Activated CD4-positive, alpha-beta memory T cell treated with anti-CD3 and anti-CD28 coated beads, Interleukin-2, amount 10 ng/mL, durations not matched to agents 7 days and 5 days (primary cell): ENCODE measurements around the gene SLBP. TPM values are rescaled to one million over a fixed set of nuclear protein-coding genes. Genes with fewer than 3 reads are reported as not detected.
A peak's percentile ranks its signal among the peaks of the same experiment; 100 is the strongest.

Experiments
- CTCF ChIA-PET: fragments of 350-600 bp; sonication (Branson Sonifier 250); formaldehyde crosslinking; loops from one replicate; lab custom pipeline; 2021; ENCODE audit warnings: antibody characterized with exemption, inconsistent platforms; lab: Charles Lee
- POLR2A ChIA-PET: fragments of 350-600 bp; sonication (Branson Sonifier 250); formaldehyde crosslinking; loops from one replicate; lab custom pipeline; 2021; ENCODE audit warnings: antibody characterized with exemption; lab: Charles Lee
- DNase-seq: peaks from one replicate; pipeline ENCODE4 v3.0.0-alpha.2; 2020
- H3K27ac Mint-ChIP-seq: one replicate; pipeline ENCODE4 v1.8.0; 2021; ENCODE audit warnings: mild to moderate bottlenecking, mixed read lengths
- H3K27me3 Mint-ChIP-seq: one replicate; pipeline ENCODE4 v1.8.0; 2021; ENCODE audit warnings: mixed read lengths
- H3K36me3 Mint-ChIP-seq: one replicate; pipeline ENCODE4 v1.8.0; 2021; ENCODE audit warnings: low read depth, mixed read lengths
- H3K4me1 Mint-ChIP-seq: one replicate; pipeline ENCODE4 v1.8.0; 2021; ENCODE audit warnings: mixed read lengths
- H3K4me3 Mint-ChIP-seq: one replicate; pipeline ENCODE4 v1.8.0; 2021; ENCODE audit warnings: mild to moderate bottlenecking, mixed read lengths
- H3K9me3 Mint-ChIP-seq: one replicate; pipeline ENCODE4 v1.8.0; 2021; ENCODE audit warnings: mixed read lengths
- total RNA-seq, 2 experiments: library from RNA; stranded (reverse); gene quantifications; one replicate each; pipeline ENCODE4 v1.2.3, GENCODE V29; 2021

The SLBP gene
- total RNA-seq, 2 experiments from 2014 or later: 105 to 107 TPM

- H3K36me3 Mint-ChIP-seq: peaks cover 52% of the 10 kb centered on the region
- ChIA-PET POLR2A (interaction anchor here (0.8 to 13.8 kb wide), 13 partner anchors 13 to 694 kb away, joined by 3 to 371 read pairs (median 6); partner anchors contain the start of genes HAUS3, LETM1, MAEA and NELFA), CTCF (interaction anchor here (1.0 to 10.2 kb wide), 7 partner anchors 8 to 29 kb away, joined by 3 to 122 read pairs (median 5); partner anchors contain the start of gene SLBP)
- peak overlapping the region; percentile 99 for H3K27ac Mint-ChIP-seq
- peak overlapping the region; percentile 98 for H3K4me3 Mint-ChIP-seq
- DNase-seq: no peak
- no peaks in the 10 kb centered on the region for H3K9me3 Mint-ChIP-seq
- peaks cover 61% of the 10 kb centered on the region for H3K4me1 Mint-ChIP-seq
- H3K27me3 Mint-ChIP-seq: no peaks in the 10 kb centered on the region
These were observed 9.8 kb upstream of the SLBP start for GRCh38 chr4:1721666-1722550.

- DNase-seq: peak; percentile 96
- Mint-ChIP-seq H3K27me3 (no peaks in the 10 kb centered on the region), H3K36me3 (peaks cover 50% of the 10 kb centered on the region), H3K9me3 (no peaks in the 10 kb centered on the region), H3K27ac (peak within 1 kb of the TSS; percentile 99), H3K4me3 (peak within 1 kb of the TSS; percentile 98), H3K4me1 (peaks cover 58% of the 10 kb centered on the region)
- ChIA-PET POLR2A (interaction anchor here (0.6 to 13.8 kb wide), 15 partner anchors 9 to 695 kb away, joined by 3 to 371 read pairs (median 4); partner anchors contain the start of genes HAUS3, LETM1, NELFA and NSD2), CTCF (interaction anchor here (1.0 to 10.2 kb wide), 6 partner anchors 9 to 28 kb away, joined by 3 to 122 read pairs (median 4); partner anchors contain the start of gene SLBP)
These were observed 9.0 kb upstream of the SLBP start, which contains the start of the genes TACC3 and TMEM129 for GRCh38 chr4:1721003-1721665. TSS of gene TACC3 (plus strand) at chr4:1721521. CDS start at chr4:1723422, 1,901 bp downstream. TSS of gene TMEM129 (minus strand) at chr4:1721323. CDS start at chr4:1720837, 486 bp downstream.

- peak; percentile 66 for DNase-seq
- ChIA-PET POLR2A (interaction anchor here (0.6 to 13.8 kb wide), 14 partner anchors 10 to 696 kb away, joined by 3 to 371 read pairs (median 5); partner anchors contain the start of genes HAUS3, LETM1, NELFA and NSD2), CTCF (interaction anchor here (1.0 to 10.2 kb wide), 6 partner anchors 8 to 27 kb away, joined by 3 to 122 read pairs (median 4); partner anchors contain the start of gene SLBP)
- Mint-ChIP-seq H3K4me3 (peak overlapping the region; percentile 86), H3K27me3 (no peaks in the 10 kb centered on the region), H3K9me3 (no peaks in the 10 kb centered on the region), H3K27ac (peak overlapping the region; percentile 92), H3K36me3 (peaks cover 50% of the 10 kb centered on the region), H3K4me1 (peaks cover 62% of the 10 kb centered on the region)
These were observed 8.3 kb upstream of the SLBP start for GRCh38 chr4:1720163-1720983.

- H3K27ac Mint-ChIP-seq: peak overlapping the region; percentile 52
- no peaks in the 10 kb centered on the region for H3K9me3 Mint-ChIP-seq
- ChIA-PET POLR2A (interaction anchor here (13.8 kb wide), 1 partner anchor 9 kb away, joined by 371 read pairs; the partner anchor contains the start of gene SLBP), CTCF (interaction anchor here (10.2 kb wide), 1 partner anchor 25 kb away, joined by 122 read pairs; no protein-coding TSS in a partner anchor)
- peak overlapping the region; percentile 30 for H3K4me3 Mint-ChIP-seq
- no peak for DNase-seq
- H3K36me3 Mint-ChIP-seq: peaks cover 39% of the 10 kb centered on the region
- H3K4me1 Mint-ChIP-seq: peaks cover 59% of the 10 kb centered on the region
- H3K27me3 Mint-ChIP-seq: no peaks in the 10 kb centered on the region
These were observed 6.2 kb upstream of the SLBP start for GRCh38 chr4:1718095-1718850.

GRCh38 chr4:1717129-1718094 is 5.3 kb upstream of the SLBP start:
- Mint-ChIP-seq H3K4me1 (peaks cover 53% of the 10 kb centered on the region), H3K27me3 (no peaks in the 10 kb centered on the region), H3K27ac (no peak overlapping the region), H3K36me3 (peaks cover 36% of the 10 kb centered on the region), H3K4me3 (no peak overlapping the region), H3K9me3 (no peaks in the 10 kb centered on the region)
- POLR2A ChIA-PET: no interaction called here
- no peak for DNase-seq
- CTCF ChIA-PET: no interaction called here

GRCh38 chr4:1716065-1716945 is 4.2 kb upstream of the SLBP start:
- Mint-ChIP-seq H3K36me3 (peaks cover 32% of the 10 kb centered on the region), H3K27me3 (no peaks in the 10 kb centered on the region), H3K9me3 (no peaks in the 10 kb centered on the region), H3K4me3 (no peak overlapping the region), H3K4me1 (peaks cover 52% of the 10 kb centered on the region), H3K27ac (peak overlapping the region; percentile 96)
- ChIA-PET POLR2A (no interaction called here), CTCF (no interaction called here)
- DNase-seq: no peak

GRCh38 chr4:1715002-1715758 is 3.1 kb upstream of the SLBP start:
- Mint-ChIP-seq H3K4me1 (peaks cover 60% of the 10 kb centered on the region), H3K4me3 (peak overlapping the region; percentile 99), H3K27me3 (no peaks in the 10 kb centered on the region), H3K9me3 (no peaks in the 10 kb centered on the region), H3K27ac (peak overlapping the region; percentile 96), H3K36me3 (peaks cover 43% of the 10 kb centered on the region)
- ChIA-PET POLR2A (interaction anchor here (1.1 to 11.7 kb wide), 3 partner anchors 10 to 513 kb away, joined by 3 to 371 read pairs (median 108); partner anchors contain the start of genes TACC3 and TMEM129), CTCF (interaction anchor here (1.5 to 4.2 kb wide), 3 partner anchors 8 to 20 kb away, joined by 5 to 45 read pairs (median 6); no protein-coding TSS in a partner anchor)
- DNase-seq: no peak

- Mint-ChIP-seq H3K4me1 (peaks cover 60% of the 10 kb centered on the region), H3K27me3 (no peaks in the 10 kb centered on the region), H3K9me3 (no peaks in the 10 kb centered on the region), H3K27ac (peak overlapping the region; percentile 96), H3K36me3 (peaks cover 50% of the 10 kb centered on the region), H3K4me3 (peak overlapping the region; percentile 99)
- ChIA-PET POLR2A (interaction anchor here (1.1 to 11.7 kb wide), 6 partner anchors 11 to 512 kb away, joined by 3 to 371 read pairs (median 4); partner anchors contain the start of genes NSD2, TACC3 and TMEM129), CTCF (interaction anchor here (1.0 to 4.2 kb wide), 4 partner anchors 8 to 20 kb away, joined by 3 to 45 read pairs (median 6); no protein-coding TSS in a partner anchor)
- no peak for DNase-seq
These were observed 2.3 kb upstream of the SLBP start for GRCh38 chr4:1714303-1715001.
